ENCODE results near the gene RPS6KB2.
A peak's percentile ranks its signal among the peaks of the same experiment; 100 is the strongest.
"Not testable (repeated sequence)": the region's sequence is repeated elsewhere in the genome, so short reads cannot be mapped to it uniquely, and the experiment has no call there.

RPS6KB2 gene

DNA sequence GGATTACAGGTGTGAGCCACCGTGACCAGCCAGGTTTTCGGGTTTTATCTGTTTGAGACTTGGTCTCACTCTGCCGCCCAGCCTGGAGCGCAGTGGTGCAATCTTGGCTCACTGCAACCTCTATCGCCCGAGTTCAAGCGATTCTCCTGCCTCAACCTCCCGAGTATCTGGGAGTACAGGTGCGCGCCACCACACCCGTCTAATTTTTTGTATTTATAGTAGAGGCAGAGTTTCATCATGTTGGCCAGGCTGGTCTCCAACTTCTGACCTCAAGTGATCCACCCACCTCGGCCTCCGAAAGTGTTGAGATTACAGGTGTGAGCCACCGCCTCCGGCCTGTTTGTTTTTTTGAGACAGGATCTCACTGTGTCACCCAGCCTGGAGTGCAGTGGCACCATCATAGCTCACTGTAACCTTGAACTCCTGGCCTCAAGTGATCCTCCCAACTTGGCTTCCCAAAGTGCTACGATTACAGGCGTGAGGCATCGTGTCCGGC is 882 bp upstream of the RPS6KB2 start:
- DNase-seq (ENCODE audit: low read depth in 4 of 4, low spot score in 1 of 4), result not testable (repeated sequence)

GRCh38 chr11:67429038-67429668 is 859 bp downstream of the RPS6KB2 start:
- no peak for DNase-seq (ENCODE audit: low read depth in 4 of 4, low spot score in 1 of 4)

DNA sequence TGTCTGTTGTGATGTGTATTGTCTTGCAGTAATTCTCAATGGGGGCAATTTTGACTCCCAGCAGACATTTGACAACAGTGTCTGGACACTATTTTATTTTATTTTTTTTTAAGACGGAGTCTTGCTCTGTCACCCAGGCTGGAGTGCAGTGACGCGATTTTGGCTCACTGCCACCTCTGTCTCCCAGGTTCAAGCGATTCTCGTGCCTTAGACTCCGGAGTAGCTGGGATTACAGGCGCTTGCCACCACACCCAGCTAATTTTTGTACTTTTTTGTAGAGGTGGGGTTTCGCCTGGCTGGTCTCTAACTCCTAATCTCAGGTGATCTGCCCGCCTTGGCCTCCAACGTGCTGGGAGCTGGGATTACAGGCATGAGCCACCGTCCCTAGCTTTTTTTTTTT is 1.4 kb downstream of the RPS6KB2 start:
- no peak for DNase-seq (ENCODE audit: low read depth in 4 of 4, low spot score in 1 of 4)

- DNase-seq (ENCODE audit: low read depth in 4 of 4, low spot score in 1 of 4), result no peak
These were observed 3.3 kb downstream of the RPS6KB2 start for GRCh38 chr11:67431346-67432249.

GRCh38 chr11:67432655-67433349 is 4.5 kb downstream of the RPS6KB2 start:
- DNase-seq (ENCODE audit: low read depth in 4 of 4, low spot score in 1 of 4), result no peak

- DNase-seq (ENCODE audit: low read depth in 4 of 4, low spot score in 1 of 4), result no peak
These were observed 5.5 kb downstream of the RPS6KB2 start for GRCh38 chr11:67433536-67434394.

- no peak for DNase-seq (ENCODE audit: low read depth in 4 of 4, low spot score in 1 of 4)
These were observed 6.1 kb downstream of the RPS6KB2 start for GRCh38 chr11:67434395-67434881.

GRCh38 chr11:67435031-67435726 is 6.9 kb downstream of the RPS6KB2 start:
- DNase-seq (ENCODE audit: low read depth in 4 of 4, low spot score in 1 of 4), result no peak

DNA sequence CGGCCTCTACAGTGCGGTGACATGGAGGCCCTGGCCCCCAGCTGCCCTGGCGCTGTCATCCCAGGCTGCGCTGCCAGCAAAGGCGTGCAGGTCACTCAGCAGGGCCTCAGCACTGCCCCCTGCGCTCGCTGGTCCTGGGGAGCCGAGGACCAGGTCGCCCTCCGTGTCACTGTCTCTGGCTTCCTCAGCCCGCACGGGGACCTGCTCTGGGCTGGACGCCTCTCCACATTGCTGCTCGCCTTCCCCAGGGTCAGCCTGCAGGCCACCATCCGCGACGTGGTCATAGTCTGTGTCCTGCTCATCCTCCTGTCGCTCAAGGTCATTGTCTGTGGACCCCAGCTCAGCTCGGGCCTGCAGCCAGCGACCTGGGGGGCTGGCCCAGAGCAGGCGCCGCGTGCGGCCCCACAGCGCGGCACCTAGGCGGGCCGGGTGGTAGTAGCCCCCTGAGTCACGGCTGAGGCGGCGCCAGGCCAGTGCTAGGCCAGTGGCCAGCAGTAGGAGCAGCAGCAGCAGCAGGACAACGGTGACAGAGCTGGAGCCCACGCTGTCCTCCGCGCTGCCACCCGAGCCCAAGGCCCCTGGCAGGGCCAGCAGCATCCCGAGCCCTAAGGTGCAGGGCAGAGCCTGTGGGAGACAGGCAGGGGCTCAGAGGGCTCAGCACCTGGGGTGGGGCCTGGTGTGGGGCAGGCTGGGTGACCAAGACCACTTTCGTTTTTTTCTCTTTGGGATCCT is 7.6 kb downstream of the RPS6KB2 start:
- no peak for DNase-seq (ENCODE audit: low read depth in 4 of 4, low spot score in 1 of 4)

GRCh38 chr11:67436459-67437081 is 8.3 kb downstream of the RPS6KB2 start:
- peak in 2 of 4 experiments; percentile 71 to 88 for DNase-seq (ENCODE audit: low read depth in 4 of 4, low spot score in 1 of 4)

DNA sequence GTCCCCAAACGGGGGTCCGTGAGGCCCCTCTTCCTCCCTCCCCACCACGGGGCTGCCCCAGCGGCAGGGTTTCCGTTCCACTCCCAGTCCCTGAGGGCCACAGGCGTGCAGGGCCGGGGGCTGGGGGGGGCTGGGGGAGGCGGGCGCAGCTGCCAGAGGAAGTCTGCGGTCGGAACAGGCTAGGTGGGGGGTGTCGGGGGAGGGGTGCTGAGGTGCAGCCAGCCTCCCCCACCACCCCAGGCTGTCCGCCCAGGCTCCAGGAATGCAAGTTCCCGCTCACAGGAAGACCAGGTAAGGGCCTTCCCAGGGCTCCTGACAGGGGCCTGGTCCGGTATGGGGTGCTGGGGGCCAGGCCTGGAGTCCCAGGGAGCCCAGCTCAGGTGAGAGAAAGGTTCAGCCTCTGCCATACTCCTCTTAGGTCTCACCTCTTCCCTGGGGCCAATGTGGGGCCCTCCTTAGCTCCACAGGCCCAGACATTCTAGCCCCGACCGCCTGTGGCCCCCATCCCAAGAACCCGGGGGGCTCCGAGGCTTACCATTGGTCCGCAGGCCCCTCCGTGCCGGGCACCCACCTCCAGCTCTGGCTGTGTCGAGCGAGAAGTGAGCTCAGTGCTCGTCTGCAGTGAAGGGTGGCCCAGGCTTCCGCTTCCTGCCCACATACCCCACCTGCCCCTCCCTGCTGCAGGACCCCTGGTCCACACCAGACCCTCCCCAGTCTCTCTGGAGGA is 9.0 kb downstream of the RPS6KB2 start, which contains the start of gene PTPRCAP:
TSS of gene PTPRCAP (minus strand) at position 601 of the 727 bp plus-strand sequence. CDS start at position 538, 63 bp downstream.
- peak in 2 of 4 experiments; percentile 51 to 78 for DNase-seq (ENCODE audit: low read depth in 4 of 4, low spot score in 1 of 4)

- DNase-seq (ENCODE audit: low read depth in 4 of 4, low spot score in 1 of 4), result no peak
These were observed 9.5 kb downstream of the RPS6KB2 start for GRCh38 chr11:67437809-67438157.

DNA sequence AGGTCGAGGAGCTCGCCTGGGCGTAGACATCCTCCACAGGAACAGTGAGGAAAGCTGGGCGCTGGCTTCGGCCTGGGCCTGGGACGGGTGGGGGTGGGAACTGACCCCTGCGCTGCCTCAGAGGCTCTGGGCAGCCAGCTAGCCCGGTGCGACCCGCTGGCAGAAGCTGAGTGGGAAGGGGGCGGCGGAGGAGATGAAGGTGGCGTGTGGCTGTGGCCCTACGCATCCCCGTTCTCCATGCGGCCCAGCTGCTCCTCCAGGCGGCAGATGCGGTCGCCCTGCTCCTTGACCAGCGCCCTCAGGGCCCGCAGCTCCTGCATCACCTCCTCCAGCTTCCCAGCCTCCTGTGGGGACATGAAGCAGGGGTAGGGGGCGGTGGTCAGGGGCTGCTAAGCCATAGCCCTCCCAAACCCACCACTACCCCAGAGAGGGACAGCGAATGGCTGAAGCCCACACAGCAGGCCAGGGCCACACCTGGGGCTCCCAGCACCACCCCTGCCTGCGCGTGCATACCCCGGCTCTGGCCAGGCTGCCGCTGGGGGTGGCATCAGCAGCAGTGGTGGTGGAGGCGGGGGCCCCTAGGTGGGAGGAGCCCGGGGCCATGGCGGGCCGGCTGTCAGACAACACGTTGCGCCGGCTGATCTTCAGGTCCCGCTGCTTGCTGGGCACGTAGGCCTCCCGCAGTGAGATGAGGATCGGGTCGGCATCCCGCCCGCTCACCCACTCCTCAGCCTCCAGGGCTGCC is 10.0 kb downstream of the RPS6KB2 start:
- peak in 2 of 4 experiments; percentile 70 to 87 for DNase-seq (ENCODE audit: low read depth in 4 of 4, low spot score in 1 of 4)

DNA sequence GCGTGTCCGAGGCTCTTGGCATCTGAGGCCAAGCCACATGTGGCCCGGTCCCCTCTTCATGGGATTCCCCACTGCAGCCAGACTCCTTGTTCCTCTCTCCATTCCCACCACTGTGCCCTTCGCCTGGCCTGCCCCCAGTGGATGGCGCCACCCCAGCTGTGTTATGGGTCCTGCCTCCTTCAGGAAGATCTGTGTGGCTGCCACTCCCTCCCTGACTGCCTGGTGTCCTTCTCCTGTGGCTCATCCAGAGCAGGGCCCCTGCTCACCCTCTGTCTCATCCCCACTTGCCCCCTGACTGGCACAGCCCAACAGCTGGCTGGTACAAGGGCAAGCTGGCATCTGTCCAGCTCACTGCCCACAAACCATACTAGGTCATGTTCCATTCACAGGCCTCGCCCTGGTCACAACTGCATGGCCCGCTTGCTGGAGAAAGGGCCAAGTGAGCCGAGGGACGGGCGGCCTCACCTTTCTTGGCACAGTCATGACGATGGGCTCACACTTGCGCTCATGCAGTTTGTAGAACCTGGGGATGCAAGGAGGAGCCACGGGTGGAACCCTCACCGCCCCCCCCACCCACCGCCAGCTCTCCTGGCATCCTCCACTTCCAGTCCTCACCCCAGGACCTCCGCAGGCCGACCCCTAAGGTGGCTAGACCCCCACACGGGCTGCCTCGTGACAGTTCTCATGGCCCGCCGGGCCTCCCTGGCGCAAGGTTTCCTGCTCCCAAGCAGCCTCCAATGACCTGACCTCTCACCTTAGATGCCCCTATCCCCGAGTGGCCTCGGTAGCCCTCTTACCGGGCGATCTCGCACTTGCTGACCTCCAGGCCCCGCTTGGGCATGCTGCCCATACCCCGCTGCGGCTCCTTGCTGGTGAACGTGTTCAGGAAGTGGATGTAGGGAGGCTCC is 11.3 kb downstream of the RPS6KB2 start:
- no peak for DNase-seq (ENCODE audit: low read depth in 4 of 4, low spot score in 1 of 4)

DNA sequence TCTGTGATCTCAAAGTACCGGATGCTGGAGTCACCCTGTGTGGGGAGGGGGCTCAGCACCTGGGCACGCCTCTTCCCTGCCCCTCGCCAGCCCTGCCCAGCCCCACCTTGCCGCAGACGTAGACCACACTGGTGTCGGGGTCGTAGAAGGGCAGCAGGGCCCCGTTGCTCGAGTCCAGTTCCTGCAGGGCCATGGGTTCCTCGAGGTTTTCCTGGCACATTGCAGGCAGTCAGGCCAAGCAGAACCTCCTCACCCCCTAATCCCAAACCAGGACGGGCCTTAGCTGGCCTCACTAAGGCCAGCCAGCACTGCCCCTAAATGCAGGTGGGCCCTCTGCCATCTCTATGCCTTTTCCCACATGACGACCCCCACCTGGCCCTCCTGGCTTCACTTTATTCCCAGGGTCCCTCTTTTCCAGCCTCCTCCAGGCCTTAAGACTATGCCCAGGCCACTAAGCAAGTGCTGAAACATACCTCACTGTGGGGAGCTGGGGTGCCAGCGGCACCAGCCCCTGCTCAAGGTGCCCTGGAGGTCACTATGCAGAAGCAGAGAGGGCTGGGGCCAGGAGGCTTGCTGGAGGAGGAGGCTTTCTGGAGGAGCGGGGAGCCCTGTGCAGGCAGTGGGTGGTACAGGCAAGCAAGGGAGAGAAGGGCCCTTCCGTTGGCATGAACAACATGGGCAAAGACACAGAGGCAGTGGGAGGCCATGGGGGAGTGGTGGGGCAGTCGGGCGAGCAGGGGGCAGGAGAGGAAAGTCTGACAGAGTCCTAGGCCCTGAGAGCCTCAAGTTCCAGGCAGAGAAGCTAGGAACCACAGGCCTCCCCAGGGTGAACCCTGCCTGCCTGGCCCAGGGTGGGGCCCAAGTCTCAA is 12.2 kb downstream of the RPS6KB2 start:
- DNase-seq (ENCODE audit: low read depth in 4 of 4, low spot score in 1 of 4), result no peak

Data from stimulated activated CD4-positive, alpha-beta T cell treated with anti-CD3 and anti-CD28 coated beads, Interleukin-1b, Interleukin-23, amount 100 ng/mL, for 24 hours (primary cell).